T-cell (primary cell): Measurements from ENCODE around the gene FBXW10B. TPM values are rescaled to one million over a fixed set of nuclear protein-coding genes. Genes with fewer than 3 reads are reported as not detected.
"Not testable (repeated sequence)": the region's sequence is repeated elsewhere in the genome, so short reads cannot be mapped to it uniquely, and the experiment has no call there.

Source experiments
- ATAC-seq, 4 experiments: fragments of 200-7000 bp in 3 of 4; fragments of 150-1000 bp in 1 of 4; cut with Tn5 transposase; replicated peaks in 1 of 4; 1 replicate in 3 of 4; 2 replicates in 1 of 4; pipeline ENCODE4 v1.10.0; 2021; ENCODE audit warnings: moderate library complexity in 3 of 4, mild to moderate bottlenecking in 2 of 4, moderate number of reproducible peaks in 1 of 4
- CTCF ChIA-PET, 2 donors: fragments of 300-600 bp; sonication (Branson Sonifier 250); formaldehyde crosslinking; loops; one replicate each; lab custom pipeline; 2022; ENCODE audit warnings: antibody characterized with exemption in 2 of 2; lab: Charles Lee
- POLR2A ChIA-PET, 2 donors: fragments of 300-600 bp; sonication (Branson Sonifier 250); formaldehyde crosslinking; loops; one replicate each; lab custom pipeline; 2022; ENCODE audit warnings: antibody characterized with exemption in 2 of 2; lab: Charles Lee
- DNase-seq, 35 experiments: peaks; one replicate each; pipeline versions ENCODE4 v3.0.0 to v3.0.0-alpha.2; 2013 to 2023
- H3K27ac ChIP-seq: one replicate; pipeline ENCODE4 v1.5.1; 2013; ENCODE audit warnings: low read length
- H3K27me3 ChIP-seq, 2 experiments: replicated peaks in 1 of 2; 1 replicate in 1 of 2; 2 replicates in 1 of 2; pipeline versions ENCODE4 v1.6.1 to v1.7.0; 2013; ENCODE audit warnings: low read length in 1 of 2, mixed read lengths in 1 of 2; ENCODE audit not compliant: control insufficient read depth in 2 of 2, insufficient read depth in 2 of 2; ENCODE audit errors: extremely low read depth in 1 of 2
- H3K36me3 ChIP-seq, 2 donors: 1 replicate in 1 of 2; 2 replicates in 1 of 2; pipeline versions ENCODE4 v1.6.1 to v1.7.0; 2013; ENCODE audit warnings: low read length in 1 of 2; ENCODE audit not compliant: control insufficient read depth in 2 of 2, insufficient read depth in 1 of 2; ENCODE audit errors: extremely low read depth in 1 of 2
- H3K4me1 ChIP-seq, 2 experiments: 1 replicate in 1 of 2; 2 replicates in 1 of 2; pipeline versions ENCODE4 v1.6.1 to v1.7.0; 2013; ENCODE audit warnings: low read length in 2 of 2, mixed read lengths in 1 of 2; ENCODE audit not compliant: insufficient read depth in 2 of 2, control insufficient read depth in 1 of 2; ENCODE audit errors: extremely low read depth in 1 of 2
- H3K4me3 ChIP-seq, 2 donors: 1 replicate in 1 of 2; 2 replicates in 1 of 2; pipeline versions ENCODE4 v1.5.1 to v1.7.0; 2013; ENCODE audit warnings: mild to moderate bottlenecking in 2 of 2, low read length in 1 of 2, moderate library complexity in 1 of 2; ENCODE audit not compliant: control insufficient read depth in 1 of 2; ENCODE audit errors: extremely low read depth in 1 of 2
- H3K9me3 ChIP-seq: 2 replicates; pipeline ENCODE4 v1.7.0; 2013
- H3K27ac Mint-ChIP-seq, 2 donors: one replicate each; pipeline ENCODE4 v1.8.0; 2020 to 2021; ENCODE audit warnings: mild to moderate bottlenecking in 2 of 2, mixed read lengths in 2 of 2
- H3K27me3 Mint-ChIP-seq, 2 donors: one replicate each; pipeline ENCODE4 v1.8.0; 2021 to 2022; ENCODE audit warnings: mixed read lengths in 2 of 2
- H3K36me3 Mint-ChIP-seq: one replicate; pipeline ENCODE4 v1.8.0; 2021; ENCODE audit warnings: mixed read lengths
- H3K4me1 Mint-ChIP-seq, 3 donors: one replicate each; pipeline ENCODE4 v1.8.0; 2020 to 2022; ENCODE audit warnings: mixed read lengths in 3 of 3, mild to moderate bottlenecking in 1 of 3
- H3K4me3 Mint-ChIP-seq, 3 donors: one replicate each; pipeline ENCODE4 v1.8.0; 2020 to 2022; ENCODE audit warnings: mild to moderate bottlenecking in 3 of 3, mixed read lengths in 3 of 3, moderate library complexity in 3 of 3
- H3K9me3 Mint-ChIP-seq, 3 donors: one replicate each; pipeline ENCODE4 v1.8.0; 2020 to 2022; ENCODE audit warnings: mixed read lengths in 3 of 3
- WGBS: methylation state at CpG from one replicate; pipeline ENCODE4 v1.1.5; 2013; ENCODE audit warnings: missing lambda C conversion rate; ENCODE audit not compliant: insufficient coverage; 5-methylcytosine and 5-hydroxymethylcytosine counted together
- total RNA-seq, 35 experiments: library from RNA in 6 of 35; stranded (reverse) in 6 of 35; fragments of 120-200 nt in 1 of 35; gene quantifications; one replicate each; pipeline versions ENCODE4 v1.2.1 to v1.2.4 and lab custom pipeline; 2013 to 2026

FBXW10B gene
- total RNA-seq, 5 donors from 2014 or later (not counting 1 experiment from before 2014, with no cell fraction given), result 0.38 to 1.3 (median 0.85) TPM

DNA sequence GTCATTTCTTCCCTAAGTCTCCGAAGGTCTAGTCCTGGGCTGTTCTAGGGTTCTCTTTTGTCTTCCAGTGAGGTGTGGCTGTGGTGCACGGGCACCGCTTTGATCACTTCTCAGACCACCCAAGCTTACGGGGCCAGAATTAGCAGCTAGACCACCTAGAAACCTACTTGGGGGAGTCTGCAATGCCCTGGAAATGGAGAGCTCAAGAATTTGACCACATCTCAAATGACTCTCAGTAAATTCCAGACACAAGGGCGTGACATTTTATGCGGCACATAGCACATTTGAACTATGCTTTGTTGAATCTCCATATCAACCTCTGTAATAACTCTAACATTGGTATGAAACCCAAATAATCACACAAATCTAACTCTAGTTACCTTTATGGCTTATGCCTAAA lies 39.7 kb upstream of the FBXW10B start:
- no peaks in the 10 kb centered on the region for H3K4me1 Mint-ChIP-seq
- no peak overlapping the region for H3K27ac ChIP-seq
- POLR2A ChIA-PET, result no interaction called here
- no peak for ATAC-seq
- peaks cover 25% of the 10 kb centered on the region for H3K36me3 Mint-ChIP-seq
- DNase-seq, result no peak
- no peak overlapping the region for H3K4me3 ChIP-seq
- no peaks in the 10 kb centered on the region for H3K27me3 ChIP-seq
- H3K9me3 ChIP-seq, result no peaks in the 10 kb centered on the region
- WGBS, result 88% methylated on average over 3 of the region's 6 CpGs
- H3K27me3 Mint-ChIP-seq, result no peaks in the 10 kb centered on the region
- CTCF ChIA-PET, result no interaction called here
- H3K27ac Mint-ChIP-seq, result no peak overlapping the region
- no peaks in the 10 kb centered on the region for H3K36me3 ChIP-seq
- no peaks in the 10 kb centered on the region for H3K9me3 Mint-ChIP-seq
- H3K4me3 Mint-ChIP-seq, result no peak overlapping the region
- H3K4me1 ChIP-seq, result no peaks in the 10 kb centered on the region

DNA sequence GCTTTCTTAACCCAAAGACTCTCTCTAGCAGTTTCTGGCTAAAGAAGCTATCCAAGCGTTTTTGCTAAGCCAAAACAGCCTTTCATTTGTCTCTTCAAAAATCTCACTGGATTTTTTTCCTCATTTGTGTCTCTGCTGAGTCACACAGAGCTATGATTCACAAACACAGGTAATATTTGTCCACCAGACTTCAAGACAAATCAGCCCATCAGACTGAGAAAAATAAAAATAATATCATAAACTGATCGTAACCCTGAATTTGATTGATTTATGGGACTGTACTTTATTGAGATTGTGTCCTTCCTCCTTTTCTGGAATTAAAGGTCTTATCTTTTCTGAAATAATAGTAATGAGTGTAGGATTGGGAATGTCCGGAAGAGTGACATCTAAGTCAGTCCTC lies 38.8 kb upstream of the FBXW10B start:
- no peaks in the 10 kb centered on the region for H3K27me3 ChIP-seq
- Mint-ChIP-seq H3K4me1 (no peaks in the 10 kb centered on the region), H3K9me3 (no peaks in the 10 kb centered on the region), H3K36me3 (peaks cover 19% of the 10 kb centered on the region), H3K4me3 (no peak overlapping the region), H3K27ac (no peak overlapping the region), H3K27me3 (no peaks in the 10 kb centered on the region)
- no peak for ATAC-seq
- POLR2A ChIA-PET, result no interaction called here
- WGBS, result no CpG with 5 or more reads among the region's 3 CpGs
- H3K4me3 ChIP-seq, result no peak overlapping the region
- no peak overlapping the region for H3K27ac ChIP-seq
- no peaks in the 10 kb centered on the region for H3K36me3 ChIP-seq
- H3K9me3 ChIP-seq, result no peaks in the 10 kb centered on the region
- CTCF ChIA-PET, result no interaction called here
- H3K4me1 ChIP-seq, result no peaks in the 10 kb centered on the region
- DNase-seq, result no peak

DNA sequence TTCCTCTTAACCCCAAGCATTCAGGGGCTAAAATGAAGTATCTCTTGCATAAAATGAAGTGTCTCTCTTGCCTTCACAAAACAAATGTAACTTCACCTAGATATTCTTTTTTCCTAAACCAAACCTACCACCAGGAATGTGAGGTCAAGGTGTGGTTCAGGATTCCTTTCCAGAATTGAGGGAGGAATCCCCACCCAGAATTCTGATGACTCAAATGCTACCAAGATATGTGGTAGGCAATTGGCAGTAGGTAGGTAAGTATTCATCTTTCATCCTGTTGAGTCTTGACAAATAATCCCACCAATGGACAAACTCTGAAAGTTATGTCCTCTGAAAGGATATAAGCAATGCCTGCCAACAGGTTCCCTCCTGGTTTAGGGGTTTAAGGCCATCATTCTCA lies 38.4 kb upstream of the FBXW10B start:
- Histone ChIP-seq H3K27me3 (no peaks in the 10 kb centered on the region), H3K9me3 (no peaks in the 10 kb centered on the region), H3K4me3 (no peak overlapping the region), H3K4me1 (no peaks in the 10 kb centered on the region), H3K27ac (no peak overlapping the region), H3K36me3 (no peaks in the 10 kb centered on the region)
- Mint-ChIP-seq H3K4me1 (peaks cover 0 to 3% (median 0%) of the 10 kb centered on the region in 3 donors), H3K4me3 (no peak overlapping the region), H3K36me3 (peaks cover 19% of the 10 kb centered on the region), H3K9me3 (no peaks in the 10 kb centered on the region), H3K27me3 (no peaks in the 10 kb centered on the region), H3K27ac (no peak overlapping the region)
- CTCF ChIA-PET, result no interaction called here
- no peak for DNase-seq
- POLR2A ChIA-PET, result no interaction called here
- no peak for ATAC-seq

DNA sequence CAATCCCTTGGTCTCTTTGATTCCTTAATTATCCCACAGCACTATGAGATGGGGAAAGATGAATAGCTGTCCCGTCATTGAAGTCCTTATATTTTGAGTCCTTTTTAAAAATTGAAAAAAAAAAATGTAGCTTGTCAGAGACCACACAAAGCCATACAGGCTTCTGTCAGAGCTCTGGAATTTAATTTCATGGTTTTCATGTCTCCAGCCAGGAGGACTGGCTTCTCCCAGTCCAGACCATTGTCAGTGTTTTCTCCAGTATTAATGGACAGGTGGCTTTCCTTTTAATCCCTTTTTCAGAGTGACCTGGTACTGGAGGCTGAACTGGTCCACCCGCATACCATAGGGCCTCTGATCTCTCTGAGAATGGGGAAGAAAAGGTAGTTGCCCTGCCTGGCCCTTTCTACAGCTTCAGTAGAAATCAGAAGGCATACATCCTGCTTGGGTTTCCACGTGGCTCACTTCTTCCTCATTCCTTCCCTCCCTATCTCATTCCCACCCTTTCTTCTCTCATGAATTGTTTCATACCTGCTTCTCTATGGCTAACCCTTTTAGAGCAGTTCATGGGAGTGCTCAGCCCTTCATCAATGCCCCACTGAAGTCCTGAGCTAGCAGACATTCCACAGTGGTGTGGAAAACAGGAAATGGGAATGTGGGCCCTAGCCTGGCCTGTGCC lies 35.5 kb upstream of the FBXW10B start:
- H3K36me3 ChIP-seq, result no peaks in the 10 kb centered on the region
- no peaks in the 10 kb centered on the region for H3K9me3 ChIP-seq
- Mint-ChIP-seq H3K27me3 (no peaks in the 10 kb centered on the region), H3K36me3 (peaks cover 14% of the 10 kb centered on the region), H3K9me3 (no peaks in the 10 kb centered on the region), H3K4me1 (peaks cover 9 to 18% (median 13%) of the 10 kb centered on the region in 3 donors), H3K27ac (no peak overlapping the region), H3K4me3 (no peak overlapping the region)
- H3K4me3 ChIP-seq, result no peak overlapping the region
- POLR2A ChIA-PET, result no interaction called here
- DNase-seq (no peak), ATAC-seq (no peak)
- no peak overlapping the region for H3K27ac ChIP-seq
- WGBS, result 17% methylated on average over 1 of the region's 3 CpGs
- CTCF ChIA-PET, result no interaction called here
- H3K27me3 ChIP-seq, result no peaks in the 10 kb centered on the region
- H3K4me1 ChIP-seq, result peaks cover 0 to 11% of the 10 kb centered on the region in 2 experiments

DNA sequence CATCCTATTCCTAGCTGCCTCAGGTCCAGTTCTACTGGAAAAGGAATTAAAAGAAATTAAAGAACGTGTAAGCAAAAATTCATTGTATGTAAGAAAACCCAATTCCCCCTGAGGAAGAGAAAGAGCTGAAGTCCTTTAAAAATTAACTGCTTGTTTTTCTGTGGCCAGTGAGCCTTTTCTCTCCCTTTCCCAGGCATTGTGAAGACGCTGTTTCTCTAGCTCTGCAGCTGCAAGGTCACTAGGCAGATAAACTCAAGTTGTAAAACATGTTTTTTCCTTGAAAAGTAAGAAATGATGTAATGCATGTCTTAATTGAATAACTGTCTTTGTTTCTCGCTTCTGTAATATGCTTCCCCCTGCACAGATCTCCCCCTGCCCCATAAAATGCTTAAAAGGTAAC lies 34.9 kb upstream of the FBXW10B start:
- H3K27ac ChIP-seq, H3K4me3 ChIP-seq, H3K4me3 Mint-ChIP-seq, H3K27me3 Mint-ChIP-seq, H3K9me3 ChIP-seq, H3K9me3 Mint-ChIP-seq, ATAC-seq, CTCF ChIA-PET, H3K36me3 ChIP-seq, DNase-seq, H3K27me3 ChIP-seq, POLR2A ChIA-PET, H3K27ac Mint-ChIP-seq: not testable (repeated sequence)
- peaks cover 0 to 11% of the 10 kb centered on the region in 2 experiments for H3K4me1 ChIP-seq
- H3K4me1 Mint-ChIP-seq, result peaks cover 9 to 18% (median 13%) of the 10 kb centered on the region in 3 donors
- no CpG with 5 or more reads among the region's 3 CpGs for WGBS
- peaks cover 14% of the 10 kb centered on the region for H3K36me3 Mint-ChIP-seq

DNA sequence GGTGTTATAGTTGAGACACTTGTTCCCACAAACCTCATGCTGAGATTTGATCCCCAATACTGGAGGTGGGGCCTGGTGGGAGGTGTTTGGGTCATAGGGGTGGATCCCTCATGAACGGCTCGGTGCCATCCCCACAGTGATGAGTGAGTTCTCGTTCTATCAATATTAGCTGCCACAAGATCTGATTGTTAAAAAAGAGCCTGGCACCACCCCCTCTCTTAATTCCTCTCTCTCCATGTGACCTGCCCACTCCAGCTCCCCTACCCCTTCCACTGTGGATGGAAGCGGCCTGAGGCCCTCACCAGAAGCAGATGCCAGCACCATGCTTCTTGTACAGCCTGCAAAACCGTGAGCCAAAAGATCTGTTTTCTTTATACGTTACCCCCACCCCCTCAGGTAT lies 33.5 kb upstream of the FBXW10B start:
- ChIA-PET POLR2A (no interaction called here), CTCF (no interaction called here)
- no peaks in the 10 kb centered on the region for H3K36me3 ChIP-seq
- H3K4me1 ChIP-seq, result peaks cover 0 to 11% of the 10 kb centered on the region in 2 experiments
- H3K27ac Mint-ChIP-seq, result no peak overlapping the region
- DNase-seq (no peak), ATAC-seq (no peak)
- no peaks in the 10 kb centered on the region for H3K9me3 ChIP-seq
- no peak overlapping the region for H3K4me3 Mint-ChIP-seq
- peaks cover 9 to 18% (median 13%) of the 10 kb centered on the region in 3 donors for H3K4me1 Mint-ChIP-seq
- H3K27me3 Mint-ChIP-seq, result no peaks in the 10 kb centered on the region
- 100% methylated on average over 1 of the region's 6 CpGs for WGBS
- no peaks in the 10 kb centered on the region for H3K9me3 Mint-ChIP-seq
- H3K36me3 Mint-ChIP-seq, result peaks cover 8% of the 10 kb centered on the region
- H3K27me3 ChIP-seq, result no peaks in the 10 kb centered on the region
- no peak overlapping the region for H3K27ac ChIP-seq
- no peak overlapping the region for H3K4me3 ChIP-seq
